MM.1S (cell line): ENCODE measurements around the gene MTARC2.

Source experiments
- CTCF ChIP-seq: fragments of 300-600 bp; sonication (generic); IDR thresholded peaks from 2 replicates; pipeline ENCODE4 v1.5.1; 2016; ENCODE audit warnings: antibody characterized with exemption, low read length, mixed read lengths
- EZH2 ChIP-seq: fragments of 300-600 bp; sonication (generic); optimal IDR thresholded peaks from 2 replicates; pipeline ENCODE3; 2017; ENCODE audit warnings: low read depth, mild to moderate bottlenecking, antibody characterized with exemption, low read length, mixed read lengths
- EZH2phosphoT487 ChIP-seq: fragments of 300-600 bp; sonication (generic); IDR thresholded peaks from 2 replicates; pipeline ENCODE4 v1.6.1; 2018; ENCODE audit warnings: antibody characterized with exemption, low read length

- TF ChIP-seq CTCF (no peak), EZH2 (no peak), EZH2phosphoT487 (no peak)
Measured at GRCh38 chr1:220770245-220770913, 22.3 kb downstream of the MTARC2 start.
